SH-SY5Y (cell line): Measurements from ENCODE around the gene C1orf146.

Experiments used
- GATA2 ChIP-seq: IDR thresholded peaks from 2 replicates; pipeline ENCODE4 v1.6.1; 2011; ENCODE audit warnings: mild to moderate bottlenecking, low read depth, low read length
- GATA3 ChIP-seq: IDR thresholded peaks from 2 replicates; pipeline ENCODE4 v1.6.1; 2011; ENCODE audit warnings: low read depth, mild to moderate bottlenecking, low read length, moderate library complexity

DNA sequence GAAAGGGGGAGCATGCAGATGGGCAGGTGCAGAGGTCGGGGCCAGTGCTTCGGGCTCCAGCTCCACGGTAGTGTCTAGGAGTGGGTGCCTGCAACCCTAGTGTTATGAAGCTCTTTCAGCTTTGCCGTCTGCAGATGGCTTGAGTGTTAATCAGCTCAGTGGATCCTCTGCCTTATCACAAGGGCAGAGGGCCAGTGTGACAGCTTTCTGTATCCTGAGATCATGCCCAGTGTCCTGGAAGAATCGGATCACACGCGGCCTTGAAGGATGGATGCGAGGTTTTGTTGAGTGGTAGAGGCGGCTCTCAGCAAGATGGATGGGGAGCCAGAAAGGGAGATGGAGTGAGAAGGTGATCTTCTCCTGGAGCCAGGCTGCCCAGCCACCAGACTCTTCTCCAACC, 25.5 kb upstream of the C1orf146 start:
- TF ChIP-seq GATA3, result no peak
- TF ChIP-seq GATA2, result no peak
